GM19324 (cell line): ENCODE measurements around the gene PDE6C.
"Not testable (repeated sequence)": the region's sequence is repeated elsewhere in the genome, so short reads cannot be mapped to it uniquely, and the experiment has no call there.

Experiments used
- ATAC-seq: cut with Tn5 transposase; IDR thresholded peaks from one replicate; pipeline ENCODE4 v1.9.1; 2021; ENCODE audit warnings: mild to moderate bottlenecking, moderate library complexity; ENCODE audit not compliant: unreplicated experiment, low FRiP score

Gene PDE6C

GRCh38 chr10:93696582-93696981 is 84.2 kb downstream of the PDE6C start:
- not testable (repeated sequence) for ATAC-seq

GRCh38 chr10:93697207-93697606 is 84.9 kb downstream of the PDE6C start:
- no peak for ATAC-seq

- peak; percentile 16 for ATAC-seq
Measured at GRCh38 chr10:93701866-93702209, 89.5 kb downstream of the PDE6C start.

- peak; percentile 94 for ATAC-seq
Measured at GRCh38 chr10:93702210-93703001, 90.1 kb downstream of the PDE6C start, which contains the start of gene FRA10AC1. Gene FRA10AC1 (minus strand): TSS chr10:93702592. CDS start chr10:93700106, 2,486 bp downstream.

- no peak for ATAC-seq
Measured at GRCh38 chr10:93703066-93703465, 90.7 kb downstream of the PDE6C start.

GRCh38 chr10:93703841-93704240 is 91.5 kb downstream of the PDE6C start:
- no peak for ATAC-seq

- ATAC-seq, result no peak
Measured at GRCh38 chr10:93704451-93704850, 92.1 kb downstream of the PDE6C start.

- ATAC-seq, result no peak
Measured at GRCh38 chr10:93707623-93708022, 95.3 kb downstream of the PDE6C start.

- ATAC-seq, result no peak
Measured at GRCh38 chr10:93710333-93710909, 98.1 kb downstream of the PDE6C start.

GRCh38 chr10:93711891-93712290 is 99.6 kb downstream of the PDE6C start:
- ATAC-seq, result no peak

- no peak for ATAC-seq
Measured at GRCh38 chr10:93712593-93712992, 100.3 kb downstream of the PDE6C start.

GRCh38 chr10:93715345-93715744 is 103.0 kb downstream of the PDE6C start:
- ATAC-seq, result peak; percentile 75
